Measurements from ENCODE around the gene SLC2A8. TPM values are rescaled to one million over a fixed set of nuclear protein-coding genes. Genes with fewer than 3 reads are reported as not detected.
A peak's percentile ranks its signal among the peaks of the same experiment; 100 is the strongest.

The SLC2A8 gene
- total RNA-seq, 1 experiment from 2014 or later: 29.0 TPM

GRCh38 chr9:127424676-127424999 lies 27.7 kb downstream of the SLC2A8 start:
- Histone ChIP-seq H2AFZ (ENCODE audit: low read length) (peak overlapping the region; percentile 95), H3K9ac (ENCODE audit: low read length) (peak overlapping the region; percentile 89), H3K36me3 (ENCODE audit: low read depth, low read length) (no peaks in the 10 kb centered on the region; the same call in 1 of the 2 replicates), H3K4me1 (ENCODE audit: insufficient read depth, low read length) (peaks cover 38% of the 10 kb centered on the region), H3K9me3 (ENCODE audit: low read length) (no peaks in the 10 kb centered on the region), H3K27ac (ENCODE audit: low read length) (peak overlapping the region; percentile 80; the same call in 1 of the 2 replicates), H3F3A (ENCODE audit: low read length, unreplicated experiment) (no peaks in the 10 kb centered on the region), H3K4me2 (ENCODE audit: low read length) (peak overlapping the region; percentile 92), H3K9me2 (replicated peaks; ENCODE audit: low read length) (no peaks in the 10 kb centered on the region), H3K79me2 (ENCODE audit: low read length) (peaks cover 54% of the 10 kb centered on the region), H3K4me3 (ENCODE audit: low read length) (peak overlapping the region; percentile 97), H4K20me1 (ENCODE audit: low read length) (no peaks in the 10 kb centered on the region), H3K27me3 (ENCODE audit: low read length) (no peaks in the 10 kb centered on the region)
- BruUV-seq (replicated peaks): TSS peak; percentile 69
- POLR2A ChIA-PET (ENCODE audit: unreplicated experiment): interaction anchor here (0.6 to 1.3 kb wide), 4 partner anchors 11 to 188 kb away, joined by 3 to 7 read pairs (median 4); partner anchors contain the start of genes LRSAM1, RPL12 and SLC2A8
- DNase-seq (peak; percentile 18), ATAC-seq (peak; percentile 58)
- CTCF ChIA-PET: no interaction called here
- intact Hi-C loops (cut with micrococcal nuclease): loop anchor here (1.0 kb wide), 1 partner anchor 27 kb away; the partner anchor contains the start of genes LRSAM1 and RPL12
- TF ChIP-seq EZH2phosphoT487 (IDR thresholded peaks at IDR 0.05; ENCODE audit: borderline replicate concordance, low read length): no peak

- H4K20me1 ChIP-seq (ENCODE audit: low read length): no peaks in the 10 kb centered on the region
- intact Hi-C loops (cut with micrococcal nuclease): no loop called here
Observed at GRCh38 chr9:127426756-127427155, 29.8 kb downstream of the SLC2A8 start.

GRCh38 chr9:127428348-127428747 lies 31.4 kb downstream of the SLC2A8 start:
- no peak overlapping the region for H3K4me3 ChIP-seq (ENCODE audit: low read length)
- H4K20me1 ChIP-seq (ENCODE audit: low read length): no peaks in the 10 kb centered on the region
- no peaks in the 10 kb centered on the region for H3F3A ChIP-seq (ENCODE audit: low read length, unreplicated experiment)
- no peak overlapping the region for H2AFZ ChIP-seq (ENCODE audit: low read length)
- TF ChIP-seq EZH2 (IDR thresholded peaks at IDR 0.05; ENCODE audit: low read length, unreplicated experiment): no peak
- intact Hi-C loops (cut with micrococcal nuclease): no loop called here
- no peak overlapping the region for H3K9ac ChIP-seq (ENCODE audit: low read length)
- POLR2A ChIA-PET (ENCODE audit: unreplicated experiment): no interaction called here
- H3K36me3 ChIP-seq (ENCODE audit: low read depth, low read length): peaks cover 2% of the 10 kb centered on the region
- no peak overlapping the region for H3K4me2 ChIP-seq (ENCODE audit: low read length)
- H3K9me3 ChIP-seq (ENCODE audit: low read length): no peaks in the 10 kb centered on the region
- H3K79me2 ChIP-seq (ENCODE audit: low read length): peaks cover 37% of the 10 kb centered on the region
- no peak overlapping the region for H3K27ac ChIP-seq (ENCODE audit: low read length)
- H3K27me3 ChIP-seq (ENCODE audit: low read length): no peaks in the 10 kb centered on the region
- BruUV-seq (replicated peaks): no TSS peak
- peaks cover 17% of the 10 kb centered on the region; the same call in 1 of the 2 replicates for H3K4me1 ChIP-seq (ENCODE audit: insufficient read depth, low read length)
- ATAC-seq (no peak), DNase-seq (no peak)
- CTCF ChIA-PET: no interaction called here
- H3K9me2 ChIP-seq (replicated peaks; ENCODE audit: low read length): no peaks in the 10 kb centered on the region

More at GRCh38 chr9:127426756-127427155, 29.8 kb downstream of the SLC2A8 start:
- H3K27me3 ChIP-seq (ENCODE audit: low read length): no peaks in the 10 kb centered on the region
- H3K27ac ChIP-seq (ENCODE audit: low read length): no peak overlapping the region
- peaks cover 53% of the 10 kb centered on the region for H3K79me2 ChIP-seq (ENCODE audit: low read length)
- no peak overlapping the region for H2AFZ ChIP-seq (ENCODE audit: low read length)
- no peaks in the 10 kb centered on the region for H3F3A ChIP-seq (ENCODE audit: low read length, unreplicated experiment)
- TF ChIP-seq EZH2 (IDR thresholded peaks at IDR 0.05; ENCODE audit: low read length, unreplicated experiment) (no peak), EZH2phosphoT487 (IDR thresholded peaks at IDR 0.05; ENCODE audit: borderline replicate concordance, low read length) (no peak), CTCF (conservative IDR thresholded peaks at IDR 0.05; ENCODE audit: low read depth, low read length) (no peak)
- DNase-seq (no peak), ATAC-seq (no peak)
- no peak overlapping the region for H3K4me2 ChIP-seq (ENCODE audit: low read length)
- ChIA-PET CTCF (no interaction called here), POLR2A (ENCODE audit: unreplicated experiment) (no interaction called here)
- no peaks in the 10 kb centered on the region; the same call in none of the 2 replicates for H3K36me3 ChIP-seq (ENCODE audit: low read depth, low read length)
- H3K4me3 ChIP-seq (ENCODE audit: low read length): no peak overlapping the region
- no peak overlapping the region for H3K9ac ChIP-seq (ENCODE audit: low read length)
- peaks cover 30% of the 10 kb centered on the region for H3K4me1 ChIP-seq (ENCODE audit: insufficient read depth, low read length)
- no TSS peak for BruUV-seq (replicated peaks)
- no peaks in the 10 kb centered on the region for H3K9me2 ChIP-seq (replicated peaks; ENCODE audit: low read length)
- H3K9me3 ChIP-seq (ENCODE audit: low read length): no peaks in the 10 kb centered on the region

- Histone ChIP-seq H3K27me3 (ENCODE audit: low read length) (no peaks in the 10 kb centered on the region), H4K20me1 (ENCODE audit: low read length) (no peaks in the 10 kb centered on the region), H3K9ac (ENCODE audit: low read length) (no peak overlapping the region), H3K9me2 (replicated peaks; ENCODE audit: low read length) (no peaks in the 10 kb centered on the region), H3K4me3 (ENCODE audit: low read length) (no peak overlapping the region), H3K36me3 (ENCODE audit: low read depth, low read length) (peaks cover 2% of the 10 kb centered on the region), H3K27ac (ENCODE audit: low read length) (no peak overlapping the region), H3F3A (ENCODE audit: low read length, unreplicated experiment) (no peaks in the 10 kb centered on the region), H2AFZ (ENCODE audit: low read length) (no peak overlapping the region), H3K4me1 (ENCODE audit: insufficient read depth, low read length) (peaks cover 12% of the 10 kb centered on the region; the same call in 1 of the 2 replicates), H3K79me2 (ENCODE audit: low read length) (peaks cover 20% of the 10 kb centered on the region), H3K9me3 (ENCODE audit: low read length) (no peaks in the 10 kb centered on the region), H3K4me2 (ENCODE audit: low read length) (no peak overlapping the region)
- POLR2A ChIA-PET (ENCODE audit: unreplicated experiment): no interaction called here
- intact Hi-C loops (cut with micrococcal nuclease): no loop called here
- CTCF ChIA-PET: no interaction called here
- TF ChIP-seq EZH2phosphoT487 (IDR thresholded peaks at IDR 0.05; ENCODE audit: borderline replicate concordance, low read length): no peak
- no peak for TF ChIP-seq CTCF (conservative IDR thresholded peaks at IDR 0.05; ENCODE audit: low read depth, low read length)
- no peak for TF ChIP-seq EZH2 (IDR thresholded peaks at IDR 0.05; ENCODE audit: low read length, unreplicated experiment)
- DNase-seq (no peak), ATAC-seq (no peak)
- BruUV-seq (replicated peaks): no TSS peak
Observed at GRCh38 chr9:127430415-127430814, 33.4 kb downstream of the SLC2A8 start.

Data from PC-3 (cell line).